Measurements from ENCODE around the gene NRN1L. TPM values are rescaled to one million over a fixed set of nuclear protein-coding genes. Genes with fewer than 3 reads are reported as not detected.
A peak's percentile ranks its signal among the peaks of the same experiment; 100 is the strongest.

The NRN1L gene
- total and polyA plus RNA-seq, 4 donors: 1.1 to 5.8 (median 3.6) TPM

DNA sequence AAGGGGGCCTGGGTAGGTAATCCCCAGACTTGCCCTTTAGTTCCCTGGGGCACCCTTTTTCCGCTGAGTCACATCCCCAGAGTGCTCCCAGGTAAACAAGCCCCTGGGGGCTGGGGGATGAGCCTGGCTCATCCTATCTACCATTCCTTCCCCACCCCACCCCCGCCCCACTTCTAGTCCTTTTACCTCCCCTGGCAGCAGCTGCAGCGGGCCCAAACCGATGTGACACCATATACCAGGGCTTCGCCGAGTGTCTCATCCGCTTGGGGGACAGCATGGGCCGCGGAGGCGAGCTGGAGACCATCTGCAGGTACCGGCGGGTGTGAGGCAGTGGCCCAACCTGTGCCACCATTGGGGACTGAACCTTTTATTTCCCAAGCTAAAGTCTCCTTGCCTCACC, 860 bp downstream of the NRN1L start:
- no peaks in the 10 kb centered on the region for H3K27me3 ChIP-seq (ENCODE audit: control insufficient read depth in 3 of 3, insufficient read depth in 3 of 3, low read length in 2 of 3)
- WGBS, 2 donors: 91 to 97% methylated on average over 11 to 12 of the region's 12 CpGs
- no peak overlapping the region for H3K9ac ChIP-seq (ENCODE audit: insufficient read depth in 1 of 2, low read length in 2 of 2)
- peaks cover 4 to 41% (median 24%) of the 10 kb centered on the region in 4 donors for H3K36me3 ChIP-seq (ENCODE audit: control insufficient read depth in 4 of 4, insufficient read depth in 4 of 4, low read length in 4 of 4)
- peaks cover 0 to 11% (median 3%) of the 10 kb centered on the region in 5 donors for H3K4me1 ChIP-seq (ENCODE audit: control insufficient read depth in 5 of 5, insufficient read depth in 5 of 5, low read length in 5 of 5)
- no peaks in the 10 kb centered on the region for H3K9me3 ChIP-seq (ENCODE audit: control insufficient read depth in 4 of 4, insufficient read depth in 3 of 4, low read length in 3 of 4)
- no peak overlapping the region for H3K27ac ChIP-seq (ENCODE audit: low read depth in 1 of 2, low read length in 1 of 2)
- H3K4me3 ChIP-seq: no peak overlapping the region
- TF ChIP-seq CTCF (IDR thresholded peaks at IDR 0.05; ENCODE audit: control extremely low read depth, extremely low read depth): no peak
- ATAC-seq (ENCODE audit: insufficient read depth, low FRiP score) (no peak), DNase-seq (no peak)

DNA sequence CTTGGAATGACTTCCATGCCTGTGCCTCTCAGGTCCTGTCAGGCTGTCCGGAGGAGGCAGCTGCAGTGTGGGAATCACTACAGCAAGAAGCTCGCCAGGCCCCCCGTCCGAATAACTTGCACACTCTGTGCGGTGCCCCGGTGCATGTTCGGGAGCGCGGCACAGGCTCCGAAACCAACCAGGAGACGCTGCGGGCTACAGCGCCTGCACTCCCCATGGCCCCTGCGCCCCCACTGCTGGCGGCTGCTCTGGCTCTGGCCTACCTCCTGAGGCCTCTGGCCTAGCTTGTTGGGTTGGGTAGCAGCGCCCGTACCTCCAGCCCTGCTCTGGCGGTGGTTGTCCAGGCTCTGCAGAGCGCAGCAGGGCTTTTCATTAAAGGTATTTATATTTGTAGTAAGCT, 1.3 kb downstream of the NRN1L start:
- H3K9ac ChIP-seq (ENCODE audit: insufficient read depth in 1 of 2, low read length in 2 of 2): no peak overlapping the region
- peaks cover 2 to 36% (median 20%) of the 10 kb centered on the region in 4 donors for H3K36me3 ChIP-seq (ENCODE audit: control insufficient read depth in 4 of 4, insufficient read depth in 4 of 4, low read length in 4 of 4)
- WGBS, 2 donors: 80 to 96% methylated on average over 19 of the region's 19 CpGs
- no peak for ATAC-seq (ENCODE audit: insufficient read depth, low FRiP score)
- no peaks in the 10 kb centered on the region for H3K9me3 ChIP-seq (ENCODE audit: control insufficient read depth in 4 of 4, insufficient read depth in 3 of 4, low read length in 3 of 4)
- H3K4me3 ChIP-seq: no peak overlapping the region
- no peaks in the 10 kb centered on the region for H3K27me3 ChIP-seq (ENCODE audit: control insufficient read depth in 3 of 3, insufficient read depth in 3 of 3, low read length in 2 of 3)
- TF ChIP-seq CTCF (IDR thresholded peaks at IDR 0.05; ENCODE audit: control extremely low read depth, extremely low read depth): no peak
- H3K27ac ChIP-seq (ENCODE audit: low read depth in 1 of 2, low read length in 1 of 2): peak overlapping the region in 1 of 2 donors; percentile 34
- DNase-seq: no peak
- peaks cover 0 to 11% (median 3%) of the 10 kb centered on the region in 5 donors for H3K4me1 ChIP-seq (ENCODE audit: control insufficient read depth in 5 of 5, insufficient read depth in 5 of 5, low read length in 5 of 5)

DNA sequence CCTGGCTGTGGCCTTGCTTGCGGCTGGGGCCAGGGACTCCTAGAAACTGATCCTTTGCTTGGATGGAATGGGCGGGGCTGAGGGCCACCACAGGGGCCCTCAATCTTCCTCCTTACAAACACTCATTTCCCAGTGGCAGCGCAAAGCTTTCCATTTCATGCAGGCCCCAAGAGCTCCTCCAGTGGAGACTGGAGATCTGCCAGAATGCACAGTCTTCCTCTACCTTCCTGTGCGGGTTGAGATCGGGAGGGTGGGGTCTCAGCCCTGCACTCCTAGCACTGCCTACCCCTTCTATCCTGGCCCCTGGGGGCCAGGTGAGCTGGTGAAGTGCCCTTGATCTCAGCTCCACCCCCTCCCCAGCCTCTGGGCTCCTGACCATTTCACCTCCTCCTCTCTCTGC, 1.7 kb downstream of the NRN1L start:
- no peak overlapping the region for H3K4me3 ChIP-seq
- no peaks in the 10 kb centered on the region for H3K27me3 ChIP-seq (ENCODE audit: control insufficient read depth in 3 of 3, insufficient read depth in 3 of 3, low read length in 2 of 3)
- WGBS, 2 donors: 72 to 77% methylated on average over 5 of the region's 5 CpGs
- H3K36me3 ChIP-seq (ENCODE audit: control insufficient read depth in 4 of 4, insufficient read depth in 4 of 4, low read length in 4 of 4): peaks cover 0 to 33% (median 16%) of the 10 kb centered on the region in 4 donors
- peak overlapping the region in 1 of 2 donors; percentile 37 for H3K27ac ChIP-seq (ENCODE audit: low read depth in 1 of 2, low read length in 1 of 2)
- TF ChIP-seq CTCF (IDR thresholded peaks at IDR 0.05; ENCODE audit: control extremely low read depth, extremely low read depth): no peak
- ATAC-seq (ENCODE audit: insufficient read depth, low FRiP score): no peak
- H3K9ac ChIP-seq (ENCODE audit: insufficient read depth in 1 of 2, low read length in 2 of 2): no peak overlapping the region
- peak; percentile 48 to 82 (median 67) for DNase-seq
- no peaks in the 10 kb centered on the region for H3K9me3 ChIP-seq (ENCODE audit: control insufficient read depth in 4 of 4, insufficient read depth in 3 of 4, low read length in 3 of 4)
- peaks cover 0 to 11% (median 3%) of the 10 kb centered on the region in 5 donors for H3K4me1 ChIP-seq (ENCODE audit: control insufficient read depth in 5 of 5, insufficient read depth in 5 of 5, low read length in 5 of 5)

GRCh38 chr16:67888331-67888730, 3.6 kb downstream of the NRN1L start:
- peaks cover 0 to 13% (median 3%) of the 10 kb centered on the region in 4 donors for H3K36me3 ChIP-seq (ENCODE audit: control insufficient read depth in 4 of 4, insufficient read depth in 4 of 4, low read length in 4 of 4)
- ATAC-seq (ENCODE audit: insufficient read depth, low FRiP score) (no peak), DNase-seq (no peak)
- peaks cover 0 to 17% (median 3%) of the 10 kb centered on the region in 5 donors for H3K4me1 ChIP-seq (ENCODE audit: control insufficient read depth in 5 of 5, insufficient read depth in 5 of 5, low read length in 5 of 5)
- H3K9me3 ChIP-seq (ENCODE audit: control insufficient read depth in 4 of 4, insufficient read depth in 3 of 4, low read length in 3 of 4): no peaks in the 10 kb centered on the region
- H3K27ac ChIP-seq (ENCODE audit: low read depth in 1 of 2, low read length in 1 of 2): no peak overlapping the region
- no peak overlapping the region for H3K9ac ChIP-seq (ENCODE audit: insufficient read depth in 1 of 2, low read length in 2 of 2)
- H3K4me3 ChIP-seq: no peak overlapping the region
- TF ChIP-seq CTCF (IDR thresholded peaks at IDR 0.05; ENCODE audit: control extremely low read depth, extremely low read depth): no peak
- no peaks in the 10 kb centered on the region for H3K27me3 ChIP-seq (ENCODE audit: control insufficient read depth in 3 of 3, insufficient read depth in 3 of 3, low read length in 2 of 3)
- 84 to 91% methylated on average over 3 of the region's 3 CpGs for WGBS, 2 donors

Measured in lung (tissue), 12 donors.